Effector memory CD4-positive, alpha-beta T cell (primary cell): ENCODE measurements around the gene PLEKHN1.

Source experiments
- DNase-seq, 3 donors: peaks; one replicate each; pipeline ENCODE4 v3.0.0-alpha.2; 2020
- H3K27ac ChIP-seq: 2 replicates; pipeline ENCODE4 v1.7.0; 2013; ENCODE audit warnings: mild to moderate bottlenecking, low read length, moderate library complexity; ENCODE audit not compliant: insufficient read depth, poor library complexity, severe bottlenecking
- H3K27me3 ChIP-seq: replicated peaks from 2 replicates; pipeline ENCODE4 v1.7.0; 2013; ENCODE audit warnings: mild to moderate bottlenecking, low read length; ENCODE audit not compliant: insufficient read depth, control insufficient read depth, poor library complexity, severe bottlenecking
- H3K36me3 ChIP-seq: 2 replicates; pipeline ENCODE4 v1.7.0; 2013; ENCODE audit warnings: mild to moderate bottlenecking, low read length, moderate library complexity; ENCODE audit not compliant: control insufficient read depth, insufficient read depth
- H3K4me1 ChIP-seq: 2 replicates; pipeline ENCODE4 v1.7.0; 2013; ENCODE audit warnings: low read length, mild to moderate bottlenecking; ENCODE audit not compliant: control insufficient read depth, insufficient read depth, poor library complexity, severe bottlenecking
- H3K4me3 ChIP-seq: 2 replicates; pipeline ENCODE4 v1.7.0; 2013; ENCODE audit warnings: low read length, low read depth, mild to moderate bottlenecking; ENCODE audit not compliant: insufficient read depth, poor library complexity, severe bottlenecking
- H3K9me3 ChIP-seq: 2 replicates; pipeline ENCODE4 v1.7.0; 2013; ENCODE audit warnings: mild to moderate bottlenecking, low read length, moderate library complexity; ENCODE audit not compliant: control insufficient read depth

The PLEKHN1 gene

DNA sequence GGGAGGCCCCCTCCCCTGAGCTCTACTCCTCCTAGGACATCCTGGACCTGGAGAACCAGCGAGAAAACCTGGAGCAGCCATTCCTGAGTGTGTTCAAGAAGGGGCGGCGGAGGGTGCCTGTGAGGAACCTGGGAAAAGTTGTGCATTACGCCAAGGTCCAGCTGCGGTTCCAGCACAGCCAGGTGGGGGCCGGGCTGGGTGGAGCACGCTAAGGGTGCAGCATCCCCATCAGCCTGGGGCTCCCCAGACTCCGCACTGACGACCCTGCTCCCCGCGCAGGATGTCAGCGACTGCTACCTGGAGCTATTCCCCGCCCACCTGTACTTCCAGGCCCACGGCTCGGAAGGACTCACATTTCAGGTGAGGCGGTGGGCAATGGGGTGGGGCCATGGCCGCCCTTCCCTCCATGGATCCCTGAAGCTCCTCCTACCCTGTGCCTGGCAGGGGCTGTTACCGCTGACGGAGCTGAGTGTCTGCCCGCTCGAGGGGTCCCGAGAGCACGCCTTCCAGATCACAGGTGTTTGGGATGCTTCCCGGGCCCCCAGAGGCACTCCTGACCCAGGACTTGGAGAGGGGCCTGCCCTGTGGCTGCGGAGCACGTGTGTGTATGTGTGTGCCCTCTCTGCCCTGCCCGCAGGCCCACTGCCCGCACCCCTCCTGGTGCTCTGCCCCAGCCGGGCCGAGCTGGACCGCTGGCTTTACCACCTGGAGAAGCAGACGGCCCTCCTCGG is 4.1 kb downstream of the PLEKHN1 start:
- no peaks in the 10 kb centered on the region for H3K9me3 ChIP-seq
- no peak overlapping the region for H3K4me3 ChIP-seq
- H3K27me3 ChIP-seq = no peaks in the 10 kb centered on the region
- H3K27ac ChIP-seq = no peak overlapping the region
- no peak for DNase-seq
- no peaks in the 10 kb centered on the region for H3K36me3 ChIP-seq
- H3K4me1 ChIP-seq = peaks cover 11% of the 10 kb centered on the region

DNA sequence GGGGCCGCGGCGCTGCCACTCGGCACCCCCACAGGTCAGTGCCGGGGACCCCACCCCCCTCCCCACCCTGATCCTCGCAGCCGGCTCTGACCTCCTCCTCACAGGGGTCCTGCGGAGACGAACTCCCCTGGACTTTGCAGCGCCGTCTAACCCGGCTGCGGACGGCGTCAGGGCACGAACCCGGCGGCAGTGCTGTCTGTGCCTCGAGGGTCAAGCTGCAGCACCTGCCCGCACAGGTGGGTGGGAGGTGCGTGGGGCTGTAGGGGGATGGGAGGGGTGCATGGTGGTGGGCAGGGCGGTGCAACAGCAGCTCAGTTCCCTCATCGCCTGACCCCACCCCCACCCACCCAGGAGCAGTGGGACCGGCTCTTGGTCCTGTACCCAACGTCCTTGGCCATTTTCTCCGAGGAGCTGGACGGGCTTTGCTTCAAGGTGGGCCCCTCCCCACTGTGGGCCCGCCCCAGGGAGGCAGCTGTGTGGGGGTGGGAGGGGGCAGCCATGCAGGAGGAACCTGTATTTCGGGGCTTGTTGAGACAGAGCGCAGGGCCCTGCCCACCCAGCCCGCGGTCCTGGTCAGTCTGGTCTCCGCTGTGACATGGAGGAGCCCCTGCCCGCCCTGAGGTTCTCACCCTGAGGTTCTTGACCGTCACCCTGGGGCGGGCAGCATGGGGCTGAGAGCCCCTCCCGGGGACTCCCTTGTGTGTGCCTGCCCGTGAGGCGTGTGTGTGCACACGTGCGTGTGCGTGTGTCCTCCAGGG is 4.9 kb downstream of the PLEKHN1 start:
- H3K36me3 ChIP-seq = no peaks in the 10 kb centered on the region
- no peak overlapping the region for H3K4me3 ChIP-seq
- DNase-seq = no peak

DNA sequence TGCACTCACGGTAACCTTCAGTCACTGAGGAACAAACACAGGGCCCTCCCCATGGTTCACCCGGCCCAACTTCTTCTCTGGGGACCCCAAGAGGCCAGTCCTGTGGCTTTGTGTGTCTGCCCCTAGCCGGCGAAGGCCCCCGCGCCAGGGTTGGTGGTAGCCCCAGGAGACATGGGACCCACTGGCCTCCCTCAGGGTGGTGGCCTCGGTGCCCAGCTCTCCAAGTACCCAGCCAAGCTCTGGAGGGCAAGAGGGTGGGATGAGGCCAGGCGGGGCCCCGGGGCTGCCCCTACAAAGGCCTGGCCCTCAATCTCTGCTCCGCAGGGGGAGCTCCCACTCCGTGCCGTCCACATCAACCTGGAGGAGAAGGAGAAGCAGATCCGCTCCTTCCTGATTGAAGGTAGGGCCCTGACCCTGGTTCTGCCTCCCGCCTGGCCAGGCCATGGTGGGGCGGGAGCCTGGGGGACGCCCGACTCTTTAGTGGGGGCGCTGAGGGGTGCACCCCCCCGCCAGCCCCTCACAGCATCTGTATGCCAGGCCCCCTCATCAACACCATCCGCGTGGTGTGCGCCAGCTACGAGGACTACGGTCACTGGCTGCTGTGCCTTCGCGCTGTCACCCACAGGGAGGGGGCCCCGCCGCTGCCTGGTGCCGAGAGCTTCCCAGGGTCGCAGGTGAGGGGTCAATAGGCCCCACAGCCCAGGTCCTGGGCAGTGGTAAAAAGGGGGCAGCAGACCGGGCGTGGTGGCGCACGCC is 5.6 kb downstream of the PLEKHN1 start:
- Histone ChIP-seq H3K4me1 (peaks cover 15% of the 10 kb centered on the region), H3K4me3 (no peak overlapping the region), H3K36me3 (no peaks in the 10 kb centered on the region), H3K27me3 (no peaks in the 10 kb centered on the region), H3K9me3 (no peaks in the 10 kb centered on the region), H3K27ac (no peak overlapping the region)
- no peak for DNase-seq

More for the DNA sequence above, 4.9 kb downstream of the PLEKHN1 start:
- no peak overlapping the region for H3K27ac ChIP-seq
- H3K4me1 ChIP-seq = peaks cover 16% of the 10 kb centered on the region
- no peaks in the 10 kb centered on the region for H3K27me3 ChIP-seq
- no peaks in the 10 kb centered on the region for H3K9me3 ChIP-seq

DNA sequence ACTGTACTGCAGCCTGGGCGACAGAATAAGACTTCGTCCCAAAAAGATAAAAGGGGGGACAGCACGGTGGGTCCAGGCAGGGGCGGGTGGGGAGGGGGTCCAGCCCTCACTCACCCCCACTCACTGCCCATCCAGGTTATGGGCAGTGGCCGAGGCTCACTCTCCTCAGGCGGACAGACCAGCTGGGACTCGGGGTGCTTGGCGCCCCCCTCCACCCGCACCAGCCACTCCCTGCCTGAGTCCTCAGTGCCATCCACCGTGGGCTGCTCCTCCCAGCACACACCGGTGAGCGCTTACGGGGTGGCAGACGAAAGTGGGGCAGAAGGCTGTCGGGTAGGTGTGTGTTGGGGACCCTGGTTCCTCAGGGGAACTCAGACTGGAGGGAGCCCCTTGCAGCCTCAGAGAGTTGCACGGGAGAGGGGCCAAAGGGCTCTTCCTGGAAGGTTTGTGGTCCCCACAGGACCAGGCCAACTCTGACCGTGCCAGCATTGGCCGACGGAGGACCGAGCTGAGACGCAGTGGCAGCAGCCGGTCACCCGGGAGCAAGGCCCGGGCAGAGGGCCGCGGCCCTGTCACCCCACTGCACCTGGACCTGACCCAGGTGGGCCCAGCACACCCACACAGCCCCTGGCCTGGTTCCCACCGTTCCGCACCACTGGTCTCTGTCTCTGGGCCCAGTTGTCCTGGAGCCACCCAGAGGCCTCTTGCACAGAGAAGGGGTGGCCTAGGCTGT is 6.6 kb downstream of the PLEKHN1 start:
- H3K9me3 ChIP-seq = no peaks in the 10 kb centered on the region
- no peaks in the 10 kb centered on the region for H3K27me3 ChIP-seq
- no peak overlapping the region for H3K4me3 ChIP-seq
- no peaks in the 10 kb centered on the region for H3K36me3 ChIP-seq
- DNase-seq = no peak
- H3K27ac ChIP-seq = no peak overlapping the region
- H3K4me1 ChIP-seq = peaks cover 10% of the 10 kb centered on the region

DNA sequence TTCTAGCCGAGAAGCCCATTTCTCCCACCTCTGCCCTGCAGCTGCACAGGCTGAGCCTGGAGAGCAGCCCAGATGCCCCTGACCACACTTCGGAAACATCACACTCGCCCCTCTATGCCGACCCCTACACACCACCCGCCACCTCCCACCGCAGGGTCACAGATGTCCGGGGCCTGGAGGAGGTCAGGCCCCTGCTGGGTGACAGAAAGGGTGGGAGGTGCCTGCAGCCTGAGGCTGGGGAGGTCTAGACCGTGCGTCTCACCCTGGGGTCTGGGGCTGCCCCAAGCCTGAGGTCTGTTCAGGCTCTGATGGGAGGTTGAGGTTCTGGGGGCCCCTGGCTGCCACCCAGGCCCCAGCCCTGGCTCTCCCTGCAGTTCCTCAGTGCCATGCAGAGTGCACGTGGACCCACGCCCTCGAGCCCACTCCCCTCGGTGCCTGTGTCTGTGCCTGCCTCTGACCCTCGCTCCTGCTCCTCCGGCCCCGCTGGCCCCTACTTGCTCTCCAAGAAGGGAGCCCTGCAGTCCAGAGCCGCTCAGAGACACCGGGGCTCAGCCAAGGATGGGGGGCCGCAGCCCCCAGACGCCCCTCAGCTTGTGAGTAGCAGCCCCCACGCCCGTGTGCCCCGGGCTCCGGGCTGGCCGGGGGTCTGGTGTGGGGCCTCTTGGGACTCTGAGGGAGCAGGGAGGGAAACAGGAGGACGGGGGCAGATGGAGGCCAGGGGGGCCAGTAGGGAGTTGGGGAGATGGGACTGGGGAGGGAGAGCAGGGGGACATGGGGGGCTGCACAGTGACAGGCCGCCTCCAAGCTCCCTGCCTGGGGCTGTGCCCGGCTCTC is 7.4 kb downstream of the PLEKHN1 start:
- Histone ChIP-seq H3K27me3 (no peaks in the 10 kb centered on the region), H3K36me3 (no peaks in the 10 kb centered on the region), H3K27ac (no peak overlapping the region), H3K4me1 (peaks cover 10% of the 10 kb centered on the region), H3K4me3 (no peak overlapping the region), H3K9me3 (no peaks in the 10 kb centered on the region)
- DNase-seq = no peak

DNA sequence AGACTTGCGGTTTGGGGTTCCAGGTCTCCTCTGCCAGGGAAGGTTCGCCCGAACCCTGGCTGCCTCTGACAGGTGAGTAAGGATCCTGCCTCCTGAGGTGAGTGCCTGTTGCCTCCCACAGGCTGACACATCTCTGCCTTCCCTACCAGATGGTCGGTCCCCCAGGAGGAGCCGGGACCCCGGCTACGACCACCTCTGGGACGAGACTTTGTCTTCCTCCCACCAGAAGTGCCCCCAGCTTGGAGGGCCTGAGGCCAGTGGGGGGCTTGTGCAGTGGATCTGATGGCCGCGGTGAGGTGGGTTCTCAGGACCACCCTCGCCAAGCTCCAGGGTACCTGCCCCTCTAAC is 8.0 kb downstream of the PLEKHN1 start:
- peaks cover 10% of the 10 kb centered on the region for H3K4me1 ChIP-seq
- DNase-seq = no peak
- no peaks in the 10 kb centered on the region for H3K36me3 ChIP-seq
- no peak overlapping the region for H3K4me3 ChIP-seq
- no peaks in the 10 kb centered on the region for H3K9me3 ChIP-seq
- H3K27me3 ChIP-seq = no peaks in the 10 kb centered on the region
- H3K27ac ChIP-seq = no peak overlapping the region

DNA sequence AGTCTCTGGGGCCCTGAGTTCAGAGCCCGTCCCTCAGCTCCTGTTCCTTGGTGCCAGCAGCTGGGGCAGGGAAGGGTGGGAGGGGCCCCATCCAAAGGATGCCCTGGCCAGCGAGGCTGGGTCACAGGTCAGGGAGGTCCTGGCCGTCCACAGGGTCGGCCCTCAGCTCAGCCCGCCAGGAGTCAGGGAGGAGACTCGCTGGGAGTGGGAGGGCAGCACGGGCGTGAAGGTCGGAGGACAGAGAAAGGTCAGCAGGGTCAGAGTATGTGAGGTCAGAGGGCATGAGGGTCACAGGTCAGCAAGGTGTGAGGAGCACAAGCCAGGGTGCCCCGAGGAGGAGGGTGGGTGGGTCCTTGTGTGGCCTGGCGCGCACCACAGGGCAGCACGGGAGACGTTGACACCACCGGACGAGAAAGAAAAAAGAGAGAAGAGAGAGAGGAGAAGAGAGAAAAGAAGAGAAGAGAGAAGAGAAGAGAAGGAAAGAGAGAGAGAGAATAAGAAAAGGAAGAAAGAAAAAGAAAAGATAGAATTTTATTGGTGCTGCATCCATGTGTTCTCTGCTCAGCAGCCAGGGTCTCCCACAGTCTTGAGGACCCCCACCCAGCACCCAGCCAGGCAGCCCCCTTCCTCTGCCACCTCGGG is 8.5 kb downstream of the PLEKHN1 start:
- DNase-seq = no peak
- Histone ChIP-seq H3K4me3 (no peak overlapping the region), H3K27ac (no peak overlapping the region), H3K9me3 (no peaks in the 10 kb centered on the region), H3K4me1 (peaks cover 10% of the 10 kb centered on the region), H3K27me3 (no peaks in the 10 kb centered on the region), H3K36me3 (no peaks in the 10 kb centered on the region)

DNA sequence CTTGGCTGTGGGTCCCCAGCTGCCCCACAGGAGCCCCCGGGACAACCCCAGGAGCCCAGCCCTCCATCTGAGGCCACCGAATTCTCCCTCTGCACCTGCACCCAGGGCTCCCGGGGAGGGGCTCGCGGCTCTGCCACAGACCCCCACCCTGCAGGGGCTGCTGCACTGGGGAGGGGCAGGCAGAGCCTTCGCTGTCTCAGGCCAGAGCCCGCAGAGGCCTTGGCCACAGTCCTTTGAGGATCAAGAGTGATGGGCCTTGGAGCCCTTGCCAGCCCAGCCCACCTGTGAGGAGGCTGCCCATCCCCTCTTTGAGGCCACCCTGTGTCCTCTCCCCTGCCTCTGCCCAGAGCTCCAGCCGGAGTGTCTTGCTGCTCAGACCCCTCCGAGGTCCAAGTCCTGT is 9.1 kb downstream of the PLEKHN1 start:
- H3K9me3 ChIP-seq = no peaks in the 10 kb centered on the region
- no peaks in the 10 kb centered on the region for H3K27me3 ChIP-seq

More for the DNA sequence above, 9.1 kb downstream of the PLEKHN1 start:
- no peak overlapping the region for H3K4me3 ChIP-seq
- no peaks in the 10 kb centered on the region for H3K36me3 ChIP-seq
- H3K27ac ChIP-seq = no peak overlapping the region
- H3K4me1 ChIP-seq = peaks cover 10% of the 10 kb centered on the region
- DNase-seq = no peak
